Lower leg skin (tissue), 3 donors: ENCODE measurements around the gene NUDT9.

ENCODE experiments used
- CTCF ChIP-seq, 3 donors: fragments of 450-650 bp; IDR thresholded peaks; one replicate each; pipeline ENCODE4 v1.5.1; 2016; ENCODE audit warnings: antibody characterized with exemption in 3 of 3, mild to moderate bottlenecking in 3 of 3, moderate library complexity in 2 of 3
- POLR2A ChIP-seq, 2 donors: fragments of 450-650 bp; IDR thresholded peaks; one replicate each; pipeline ENCODE4 v1.6.1; 2016 to 2017; ENCODE audit warnings: antibody characterized with exemption in 2 of 2, mild to moderate bottlenecking in 1 of 2, moderate library complexity in 1 of 2

GRCh38 chr4:87427518-87427868 is 5.1 kb downstream of the NUDT9 start:
- TF ChIP-seq CTCF (IDR thresholded peaks at IDR 0.05) (no peak), POLR2A (IDR thresholded peaks at IDR 0.05) (no peak)
